ENCODE results near the gene NFIA.

DNA sequence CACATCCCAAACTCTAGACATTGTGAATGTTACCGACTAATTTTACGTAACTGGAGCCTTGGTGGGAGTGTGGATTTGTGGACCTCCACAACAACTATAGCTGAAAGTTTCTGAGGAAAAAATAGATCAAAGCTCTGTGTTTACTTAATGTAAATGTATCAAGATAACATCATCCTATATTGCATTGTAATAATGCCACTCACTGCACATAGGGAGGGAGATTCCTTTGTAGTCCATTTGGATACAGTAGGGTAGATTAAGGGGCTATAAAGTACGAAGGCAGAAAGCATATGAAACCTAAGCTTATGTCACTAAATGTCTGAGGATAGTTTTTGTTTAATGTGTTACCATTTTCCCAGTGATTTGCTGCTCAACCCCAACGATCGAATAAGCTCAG is 369.2 kb downstream of the NFIA start:
- TF ChIP-seq, protein P1, sequence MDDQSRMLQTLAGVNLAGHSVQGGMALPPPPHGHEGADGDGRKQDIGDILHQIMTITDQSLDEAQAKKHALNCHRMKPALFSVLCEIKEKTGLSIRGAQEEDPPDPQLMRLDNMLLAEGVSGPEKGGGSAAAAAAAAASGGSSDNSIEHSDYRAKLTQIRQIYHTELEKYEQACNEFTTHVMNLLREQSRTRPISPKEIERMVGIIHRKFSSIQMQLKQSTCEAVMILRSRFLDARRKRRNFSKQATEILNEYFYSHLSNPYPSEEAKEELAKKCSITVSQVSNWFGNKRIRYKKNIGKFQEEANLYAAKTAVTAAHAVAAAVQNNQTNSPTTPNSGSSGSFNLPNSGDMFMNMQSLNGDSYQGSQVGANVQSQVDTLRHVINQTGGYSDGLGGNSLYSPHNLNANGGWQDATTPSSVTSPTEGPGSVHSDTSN (IDR thresholded peaks at IDR 0.05; ENCODE audit: insufficient replicate concordance, low read depth, low read length), result no peak
- no peak for TF ChIP-seq SP1 (IDR thresholded peaks at IDR 0.05; ENCODE audit: low read depth, low read length)
- TF ChIP-seq, protein P2, sequence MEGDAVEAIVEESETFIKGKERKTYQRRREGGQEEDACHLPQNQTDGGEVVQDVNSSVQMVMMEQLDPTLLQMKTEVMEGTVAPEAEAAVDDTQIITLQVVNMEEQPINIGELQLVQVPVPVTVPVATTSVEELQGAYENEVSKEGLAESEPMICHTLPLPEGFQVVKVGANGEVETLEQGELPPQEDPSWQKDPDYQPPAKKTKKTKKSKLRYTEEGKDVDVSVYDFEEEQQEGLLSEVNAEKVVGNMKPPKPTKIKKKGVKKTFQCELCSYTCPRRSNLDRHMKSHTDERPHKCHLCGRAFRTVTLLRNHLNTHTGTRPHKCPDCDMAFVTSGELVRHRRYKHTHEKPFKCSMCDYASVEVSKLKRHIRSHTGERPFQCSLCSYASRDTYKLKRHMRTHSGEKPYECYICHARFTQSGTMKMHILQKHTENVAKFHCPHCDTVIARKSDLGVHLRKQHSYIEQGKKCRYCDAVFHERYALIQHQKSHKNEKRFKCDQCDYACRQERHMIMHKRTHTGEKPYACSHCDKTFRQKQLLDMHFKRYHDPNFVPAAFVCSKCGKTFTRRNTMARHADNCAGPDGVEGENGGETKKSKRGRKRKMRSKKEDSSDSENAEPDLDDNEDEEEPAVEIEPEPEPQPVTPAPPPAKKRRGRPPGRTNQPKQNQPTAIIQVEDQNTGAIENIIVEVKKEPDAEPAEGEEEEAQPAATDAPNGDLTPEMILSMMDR (IDR thresholded peaks at IDR 0.05 in 2 of 3, conservative IDR thresholded peaks at IDR 0.05 in 1 of 3; ENCODE audit: control insufficient read depth in 2 of 3, extremely low read depth in 1 of 3, insufficient read depth in 1 of 3, low read depth in 3 of 3, low read length in 3 of 3), result no peak

Measured in GM12878 (cell line).